DMS53 treated with DMSO at 0.1 percent for 48 hours (cell line): ENCODE results near the gene EXTL1.
"Not testable (repeated sequence)": the region's sequence is repeated elsewhere in the genome, so short reads cannot be mapped to it uniquely, and the experiment has no call there.

Experiments used
- DNase-seq: peaks from one replicate; lab custom pipeline; 2025; ENCODE audit not compliant: unreplicated experiment; lab: John Stamatoyannopoulos, UW

Gene EXTL1

GRCh38 chr1:26021647-26022403 is at the start of gene EXTL1:
EXTL1 (plus strand) TSS chr1:26021775; CDS start chr1:26022647, 872 bp downstream.
- DNase-seq, result no peak

GRCh38 chr1:25971811-25972180 is 49.8 kb upstream of the EXTL1 start:
- DNase-seq, result no peak

GRCh38 chr1:25973610-25974321 is 47.8 kb upstream of the EXTL1 start:
- no peak for DNase-seq

GRCh38 chr1:25977801-25978200 is 43.8 kb upstream of the EXTL1 start:
- DNase-seq, result no peak

GRCh38 chr1:25978403-25978802 is 43.2 kb upstream of the EXTL1 start:
- DNase-seq, result no peak

GRCh38 chr1:25979210-25979609 is 42.4 kb upstream of the EXTL1 start:
- DNase-seq, result no peak

GRCh38 chr1:25985171-25985570 is 36.4 kb upstream of the EXTL1 start:
- no peak for DNase-seq

GRCh38 chr1:25985670-25986069 is 35.9 kb upstream of the EXTL1 start:
- no peak for DNase-seq

- not testable (repeated sequence) for DNase-seq
Observed at GRCh38 chr1:25986773-25987172, 34.8 kb upstream of the EXTL1 start.

GRCh38 chr1:25987951-25988350 is 33.6 kb upstream of the EXTL1 start:
- DNase-seq, result no peak

- DNase-seq, result no peak
Observed at GRCh38 chr1:25989440-25990234, 31.9 kb upstream of the EXTL1 start.

GRCh38 chr1:25990251-25990650 is 31.3 kb upstream of the EXTL1 start:
- no peak for DNase-seq

- DNase-seq, result no peak
Observed at GRCh38 chr1:25990702-25991395, 30.7 kb upstream of the EXTL1 start.

- no peak for DNase-seq
Observed at GRCh38 chr1:25991937-25992688, 29.5 kb upstream of the EXTL1 start.

GRCh38 chr1:25992689-25993171 is 28.8 kb upstream of the EXTL1 start:
- no peak for DNase-seq

GRCh38 chr1:25993197-25993951 is 28.2 kb upstream of the EXTL1 start:
- no peak for DNase-seq

GRCh38 chr1:25994402-25995150 is 27.0 kb upstream of the EXTL1 start:
- DNase-seq, result no peak

- no peak for DNase-seq
Observed at GRCh38 chr1:25996966-25997827, 24.4 kb upstream of the EXTL1 start.
